ENCODE results near the gene NAA25. TPM values are rescaled to one million over a fixed set of nuclear protein-coding genes. Genes with fewer than 3 reads are reported as not detected.

NAA25 gene
- total RNA-seq, 1 experiment from 2014 or later: 55.0 TPM

- DNase-seq: no peak
- H3K4me3 Mint-ChIP-seq (ENCODE audit: low read depth, unreplicated experiment): no peak overlapping the region
- peaks cover 29% of the 10 kb centered on the region for H3K4me1 Mint-ChIP-seq (ENCODE audit: low read depth, unreplicated experiment)
- H3K36me3 Mint-ChIP-seq (ENCODE audit: insufficient read depth, unreplicated experiment): peaks cover 24% of the 10 kb centered on the region
- H3K27me3 Mint-ChIP-seq (ENCODE audit: unreplicated experiment): no peaks in the 10 kb centered on the region
- CTCF ChIA-PET: interaction anchor here (0.7 to 1.2 kb wide), 2 partner anchors 11 to 1778 kb away, joined by 3 to 5 read pairs; no protein-coding TSS in a partner anchor
- no TSS peak for BruUV-seq (replicated peaks)
- no peak for TF ChIP-seq CTCF (IDR thresholded peaks at IDR 0.05; ENCODE audit: unreplicated experiment)
- H3K9me3 Mint-ChIP-seq (ENCODE audit: low read depth, unreplicated experiment): no peaks in the 10 kb centered on the region
- intact Hi-C loops (cut with micrococcal nuclease; ENCODE audit: unreplicated experiment): no loop called here
- H3K27ac Mint-ChIP-seq (ENCODE audit: unreplicated experiment): no peak overlapping the region
Observed at GRCh38 chr12:112122823-112123690, 14.5 kb upstream of the NAA25 start.

GRCh38 chr12:112121780-112122565 lies 13.4 kb upstream of the NAA25 start:
- Mint-ChIP-seq H3K9me3 (ENCODE audit: low read depth, unreplicated experiment) (no peaks in the 10 kb centered on the region), H3K27me3 (ENCODE audit: unreplicated experiment) (no peaks in the 10 kb centered on the region), H3K4me3 (ENCODE audit: low read depth, unreplicated experiment) (no peak overlapping the region), H3K36me3 (ENCODE audit: insufficient read depth, unreplicated experiment) (peaks cover 23% of the 10 kb centered on the region), H3K4me1 (ENCODE audit: low read depth, unreplicated experiment) (peaks cover 28% of the 10 kb centered on the region), H3K27ac (ENCODE audit: unreplicated experiment) (peak overlapping the region; percentile 28)
- no peak for TF ChIP-seq CTCF (IDR thresholded peaks at IDR 0.05; ENCODE audit: unreplicated experiment)
- intact Hi-C loops (cut with micrococcal nuclease; ENCODE audit: unreplicated experiment): no loop called here
- CTCF ChIA-PET: interaction anchor here (0.6 to 1.2 kb wide), 3 partner anchors 10 to 417 kb away, joined by 3 to 5 read pairs (median 4); no protein-coding TSS in a partner anchor
- DNase-seq: no peak
- BruUV-seq (replicated peaks): no TSS peak

- DNase-seq: peak; percentile 23
- no peak for TF ChIP-seq CTCF (IDR thresholded peaks at IDR 0.05; ENCODE audit: unreplicated experiment)
- BruUV-seq (replicated peaks): no TSS peak
- H3K36me3 Mint-ChIP-seq (ENCODE audit: insufficient read depth, unreplicated experiment): peaks cover 7% of the 10 kb centered on the region
- no peaks in the 10 kb centered on the region for H3K27me3 Mint-ChIP-seq (ENCODE audit: unreplicated experiment)
- H3K4me1 Mint-ChIP-seq (ENCODE audit: low read depth, unreplicated experiment): peaks cover 38% of the 10 kb centered on the region
- intact Hi-C loops (cut with micrococcal nuclease; ENCODE audit: unreplicated experiment): loop anchor here (10.0 kb wide), 1 partner anchor 267 kb away; the partner anchor contains the start of gene HECTD4
- H3K4me3 Mint-ChIP-seq (ENCODE audit: low read depth, unreplicated experiment): no peak overlapping the region
- no peak overlapping the region for H3K27ac Mint-ChIP-seq (ENCODE audit: unreplicated experiment)
- CTCF ChIA-PET: no interaction called here
- no peaks in the 10 kb centered on the region for H3K9me3 Mint-ChIP-seq (ENCODE audit: low read depth, unreplicated experiment)
Observed at GRCh38 chr12:112117685-112118084, 9.1 kb upstream of the NAA25 start.

GRCh38 chr12:112116232-112117060 lies 7.9 kb upstream of the NAA25 start:
- CTCF ChIA-PET: interaction anchor here (0.6 to 1.5 kb wide), 3 partner anchors 9 to 22 kb away, joined by 3 to 8 read pairs (median 3); partner anchors contain the start of gene TRAFD1

More at GRCh38 chr12:112116232-112117060, 7.9 kb upstream of the NAA25 start:
- BruUV-seq (replicated peaks): no TSS peak
- no peak for TF ChIP-seq CTCF (IDR thresholded peaks at IDR 0.05; ENCODE audit: unreplicated experiment)
- no peaks in the 10 kb centered on the region for H3K9me3 Mint-ChIP-seq (ENCODE audit: low read depth, unreplicated experiment)
- H3K36me3 Mint-ChIP-seq (ENCODE audit: insufficient read depth, unreplicated experiment): peaks cover 14% of the 10 kb centered on the region
- H3K27me3 Mint-ChIP-seq (ENCODE audit: unreplicated experiment): no peaks in the 10 kb centered on the region
- peaks cover 35% of the 10 kb centered on the region for H3K4me1 Mint-ChIP-seq (ENCODE audit: low read depth, unreplicated experiment)
- peak overlapping the region; percentile 73 for H3K27ac Mint-ChIP-seq (ENCODE audit: unreplicated experiment)
- H3K4me3 Mint-ChIP-seq (ENCODE audit: low read depth, unreplicated experiment): no peak overlapping the region
- peak; percentile 41 for DNase-seq
- intact Hi-C loops (cut with micrococcal nuclease; ENCODE audit: unreplicated experiment): loop anchor here (10.0 kb wide), 1 partner anchor 268 kb away; the partner anchor contains the start of gene HECTD4
